Ramos (cell line): ENCODE data around the gene CXorf49B.
"Not testable (repeated sequence)": the region's sequence is repeated elsewhere in the genome, so short reads cannot be mapped to it uniquely, and the experiment has no call there.

Source experiments
- in situ Hi-C: fragments of 300-500 bp; cut with MboI; formaldehyde crosslinking; loops from one replicate; pipeline ENCODE4 v1.14.3; 2022; ENCODE audit warnings: low sequenced_read_pairs; ENCODE audit not compliant: unreplicated experiment

Gene CXorf49B

DNA sequence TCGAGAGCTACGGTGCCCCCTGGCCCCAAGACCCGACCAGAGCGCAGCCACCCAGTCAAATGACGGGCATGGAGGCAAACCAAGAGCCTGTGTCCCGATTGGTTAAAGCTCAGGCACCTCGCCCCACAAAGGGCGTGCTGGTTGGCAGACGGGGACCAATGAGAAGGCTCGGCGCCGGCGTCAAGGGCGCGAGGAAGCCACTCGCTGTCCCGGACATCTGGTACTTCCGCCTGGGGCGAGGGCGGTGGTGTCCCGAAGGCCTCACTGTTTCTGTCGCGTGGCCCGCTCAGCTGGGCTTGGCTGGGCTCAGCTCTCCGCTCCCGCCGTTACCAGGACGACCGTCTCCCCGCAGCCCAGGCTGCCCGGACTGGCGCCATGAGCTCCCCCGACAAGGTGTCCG is at the start of gene CXorf49B:
Gene CXorf49B (plus strand): TSS at position 301 of the 400 bp plus-strand sequence. CDS start 75 bp downstream, at position 376.
- in situ Hi-C loops, result not testable (repeated sequence)

DNA sequence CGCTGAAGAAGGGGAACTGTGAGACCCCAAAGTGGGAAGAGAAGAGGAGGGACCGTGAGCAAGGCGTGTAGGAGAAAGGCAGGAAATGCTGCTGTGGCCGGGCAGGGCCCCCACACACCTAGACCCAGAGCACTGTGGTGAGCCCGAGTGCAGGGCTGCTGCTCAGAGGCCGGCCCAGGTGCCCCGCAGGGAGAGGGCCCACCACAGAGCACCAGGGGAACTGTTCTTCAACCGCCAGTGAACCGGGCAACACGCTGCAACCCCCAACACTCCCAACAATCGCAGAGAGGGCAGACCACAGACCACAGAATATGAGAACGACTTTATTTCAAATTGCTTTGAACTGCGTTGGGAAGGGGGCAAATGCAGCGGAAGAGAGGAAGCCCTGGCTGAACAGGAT is 49.1 kb upstream of the CXorf49B start:
- in situ Hi-C loops, result not testable (repeated sequence)

GRCh38 chrX:71715551-71715950 is 47.6 kb upstream of the CXorf49B start:
- in situ Hi-C loops, result not testable (repeated sequence)

DNA sequence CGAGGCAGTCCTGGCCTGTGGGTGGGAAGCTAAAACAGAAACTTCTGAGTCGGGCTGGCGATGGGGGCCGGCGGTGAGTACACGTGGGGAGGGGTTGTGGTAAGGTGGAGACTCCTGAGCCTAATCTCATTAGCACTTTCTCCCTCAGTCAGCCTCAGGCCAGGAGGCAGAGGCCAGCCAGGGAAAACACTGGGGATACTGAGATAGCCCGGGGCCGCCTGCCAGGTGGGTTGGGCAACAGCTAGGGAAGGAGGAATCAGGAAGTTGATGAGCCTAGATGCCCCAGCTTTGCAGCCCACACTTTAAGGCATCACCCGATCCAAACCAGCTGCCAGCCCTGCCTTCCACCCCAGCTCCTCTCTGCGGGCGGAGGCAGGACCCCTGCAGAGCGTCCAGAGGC is 46.8 kb upstream of the CXorf49B start:
- in situ Hi-C loops, result not testable (repeated sequence)

- in situ Hi-C loops, result not testable (repeated sequence)
Observed at GRCh38 chrX:71718185-71718584, 45.0 kb upstream of the CXorf49B start, which contains the start of gene CXorf49. Gene CXorf49 (minus strand): TSS chrX:71718285. CDS start chrX:71718151, 134 bp downstream.

DNA sequence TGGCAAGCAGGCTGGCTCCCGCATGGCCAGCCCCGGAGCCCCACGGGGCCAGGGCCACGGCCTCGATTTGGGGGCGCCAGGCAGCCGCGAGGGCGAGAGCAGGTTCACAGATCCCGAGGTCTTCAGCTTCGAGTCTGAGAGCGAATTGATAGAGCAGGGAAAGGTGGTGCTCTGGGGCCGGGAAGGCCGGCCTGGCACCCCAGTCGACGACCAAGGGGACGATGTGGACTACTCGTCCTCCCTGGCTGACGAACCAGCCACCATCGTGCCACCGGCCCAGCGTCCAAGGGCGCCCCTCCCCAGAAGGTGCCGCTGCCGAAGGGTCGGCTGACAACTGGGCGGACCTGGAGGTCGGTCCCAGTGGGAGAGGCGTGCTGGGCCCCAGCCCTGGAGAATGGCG is 44.0 kb upstream of the CXorf49B start:
- in situ Hi-C loops, result not testable (repeated sequence)

GRCh38 chrX:71720289-71720886 is 42.8 kb upstream of the CXorf49B start:
- in situ Hi-C loops, result not testable (repeated sequence)

DNA sequence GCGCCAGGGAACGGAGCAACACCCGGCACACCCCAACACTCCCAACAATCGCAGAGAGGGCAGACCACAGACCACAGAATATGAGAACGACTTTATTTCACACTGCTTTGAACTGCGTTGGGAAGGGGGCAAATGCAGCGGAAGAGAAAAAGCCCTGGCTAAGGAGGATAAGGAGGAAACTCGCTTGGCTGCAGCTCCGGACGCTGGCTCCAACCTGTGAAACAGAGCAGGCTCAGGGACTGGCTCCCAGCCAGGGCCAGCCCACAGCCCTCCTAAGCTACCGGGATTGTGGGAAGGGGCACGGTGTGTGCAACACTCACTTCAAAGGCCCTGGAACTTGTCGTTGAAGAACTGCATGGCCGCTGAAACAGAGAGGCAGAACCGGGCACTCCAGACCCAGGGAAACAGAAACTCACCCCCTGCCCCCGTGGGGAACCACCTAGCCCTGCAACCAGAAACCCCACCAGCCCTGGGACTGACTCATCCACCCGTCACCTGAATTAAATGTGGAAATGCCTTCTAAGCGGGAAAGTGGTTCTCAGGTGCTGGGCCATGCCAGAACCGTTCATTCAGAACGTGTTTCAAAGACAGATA is 2.4 kb upstream of the CXorf49B start:
- in situ Hi-C loops, result not testable (repeated sequence)

DNA sequence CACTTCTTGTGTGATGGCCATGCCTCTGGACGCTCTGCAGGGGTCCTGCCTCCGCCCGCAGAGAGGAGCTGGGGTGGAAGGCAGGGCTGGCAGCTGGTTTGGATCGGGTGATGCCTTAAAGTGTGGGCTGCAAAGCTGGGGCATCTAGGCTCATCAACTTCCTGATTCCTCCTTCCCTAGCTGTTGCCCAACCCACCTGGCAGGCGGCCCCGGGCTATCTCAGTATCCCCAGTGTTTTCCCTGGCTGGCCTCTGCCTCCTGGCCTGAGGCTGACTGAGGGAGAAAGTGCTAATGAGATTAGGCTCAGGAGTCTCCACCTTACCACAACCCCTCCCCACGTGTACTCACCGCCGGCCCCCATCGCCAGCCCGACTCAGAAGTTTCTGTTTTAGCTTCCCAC is 1.7 kb downstream of the CXorf49B start:
- in situ Hi-C loops, result not testable (repeated sequence)

DNA sequence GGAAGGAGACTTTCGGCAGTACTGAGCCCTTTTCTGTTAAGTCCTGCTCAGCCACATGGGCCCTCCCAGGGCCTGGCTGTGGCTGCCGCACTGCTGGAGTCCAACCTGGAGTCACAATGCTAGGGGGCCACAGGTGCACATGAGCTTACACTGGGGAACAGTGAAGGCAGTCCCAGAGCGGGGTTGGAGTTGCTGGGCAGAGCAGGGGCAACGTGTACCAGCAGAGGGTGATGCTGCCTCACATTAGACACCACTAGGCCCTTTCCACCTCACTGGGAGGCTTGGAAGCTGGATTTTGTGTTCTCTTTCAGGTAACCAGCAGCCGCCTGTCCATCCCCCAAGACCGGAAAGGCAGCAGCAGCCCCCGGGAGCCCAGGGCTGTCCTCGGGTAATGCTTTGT is 2.5 kb downstream of the CXorf49B start:
- in situ Hi-C loops, result not testable (repeated sequence)

DNA sequence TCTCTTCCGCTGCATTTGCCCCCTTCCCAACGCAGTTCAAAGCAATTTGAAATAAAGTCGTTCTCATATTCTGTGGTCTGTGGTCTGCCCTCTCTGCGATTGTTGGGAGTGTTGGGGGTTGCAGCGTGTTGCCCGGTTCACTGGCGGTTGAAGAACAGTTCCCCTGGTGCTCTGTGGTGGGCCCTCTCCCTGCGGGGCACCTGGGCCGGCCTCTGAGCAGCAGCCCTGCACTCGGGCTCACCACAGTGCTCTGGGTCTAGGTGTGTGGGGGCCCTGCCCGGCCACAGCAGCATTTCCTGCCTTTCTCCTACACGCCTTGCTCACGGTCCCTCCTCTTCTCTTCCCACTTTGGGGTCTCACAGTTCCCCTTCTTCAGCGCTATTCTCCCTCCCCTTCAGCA is 4.0 kb downstream of the CXorf49B start:
- in situ Hi-C loops, result not testable (repeated sequence)

DNA sequence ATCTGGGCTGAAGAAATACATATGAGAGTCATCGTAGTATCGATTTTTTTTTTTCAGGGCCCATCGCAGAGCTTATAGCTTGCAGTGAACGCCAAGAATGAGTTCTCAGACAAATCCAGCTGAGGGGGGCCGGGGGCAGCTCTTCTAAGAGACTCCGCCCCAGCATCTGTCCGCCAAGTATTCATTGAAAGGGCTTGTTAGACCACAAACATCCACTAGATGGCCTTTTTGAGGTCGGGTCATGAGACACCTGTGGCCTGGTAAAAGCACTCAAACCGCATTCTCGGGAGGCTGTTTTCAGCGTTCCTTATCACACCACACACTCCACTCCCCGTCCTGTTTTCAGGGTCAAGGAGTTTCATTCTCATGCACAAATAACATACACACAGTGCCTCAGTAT is 15.2 kb downstream of the CXorf49B start:
- in situ Hi-C loops, result not testable (repeated sequence)

DNA sequence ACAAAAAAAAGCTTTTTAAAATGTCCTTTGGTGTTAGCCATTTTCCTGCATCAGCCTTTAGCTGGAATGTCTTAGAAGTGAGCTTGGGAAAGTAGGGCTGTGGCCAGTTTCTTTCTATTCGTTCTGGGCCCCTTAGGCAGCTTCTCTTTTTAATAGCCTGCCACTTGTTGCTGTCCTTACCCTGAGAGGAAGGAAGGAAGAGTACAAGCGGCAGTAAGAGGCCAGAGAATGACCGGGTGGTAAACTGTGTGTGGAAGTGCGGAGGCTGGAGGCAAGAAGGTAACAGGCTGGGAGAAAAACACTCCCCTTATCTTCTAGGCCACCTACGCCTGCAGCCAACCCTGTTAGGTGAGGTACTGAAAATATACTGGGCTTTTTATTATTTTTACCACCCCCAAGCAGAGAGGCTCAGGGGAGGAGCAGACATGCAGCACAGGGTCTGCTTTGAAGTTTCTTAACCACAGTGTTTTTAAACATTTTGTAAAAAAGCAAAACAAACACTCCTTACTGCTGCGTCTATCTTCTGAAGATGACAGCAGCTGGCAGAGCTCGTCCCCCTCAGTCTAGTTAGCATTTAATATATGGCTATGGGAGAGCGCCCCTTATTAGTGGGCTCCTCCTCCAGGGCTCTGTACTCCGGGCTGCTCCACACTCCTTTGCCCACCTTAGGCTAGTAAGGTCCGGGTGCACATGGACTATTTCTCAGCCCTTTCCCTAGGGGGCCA is 19.2 kb downstream of the CXorf49B start:
- in situ Hi-C loops, result not testable (repeated sequence)

DNA sequence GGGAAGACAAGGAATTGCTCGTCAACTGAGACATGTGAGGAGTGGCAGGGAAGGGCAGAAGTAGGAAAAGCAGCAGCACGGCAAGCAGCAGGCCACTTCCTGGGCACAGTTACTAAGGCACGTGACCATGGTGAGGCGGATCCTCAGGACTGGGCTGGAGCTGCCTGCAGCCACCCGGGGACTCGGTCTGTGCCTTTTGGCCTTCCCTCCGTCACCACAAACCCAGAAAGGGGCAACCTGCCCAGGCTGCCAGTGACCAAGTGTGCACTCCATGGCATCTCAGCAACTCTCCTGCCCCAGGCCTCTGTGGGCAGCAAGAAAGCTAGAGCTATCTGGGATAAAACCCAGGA is 19.8 kb downstream of the CXorf49B start:
- in situ Hi-C loops, result not testable (repeated sequence)

DNA sequence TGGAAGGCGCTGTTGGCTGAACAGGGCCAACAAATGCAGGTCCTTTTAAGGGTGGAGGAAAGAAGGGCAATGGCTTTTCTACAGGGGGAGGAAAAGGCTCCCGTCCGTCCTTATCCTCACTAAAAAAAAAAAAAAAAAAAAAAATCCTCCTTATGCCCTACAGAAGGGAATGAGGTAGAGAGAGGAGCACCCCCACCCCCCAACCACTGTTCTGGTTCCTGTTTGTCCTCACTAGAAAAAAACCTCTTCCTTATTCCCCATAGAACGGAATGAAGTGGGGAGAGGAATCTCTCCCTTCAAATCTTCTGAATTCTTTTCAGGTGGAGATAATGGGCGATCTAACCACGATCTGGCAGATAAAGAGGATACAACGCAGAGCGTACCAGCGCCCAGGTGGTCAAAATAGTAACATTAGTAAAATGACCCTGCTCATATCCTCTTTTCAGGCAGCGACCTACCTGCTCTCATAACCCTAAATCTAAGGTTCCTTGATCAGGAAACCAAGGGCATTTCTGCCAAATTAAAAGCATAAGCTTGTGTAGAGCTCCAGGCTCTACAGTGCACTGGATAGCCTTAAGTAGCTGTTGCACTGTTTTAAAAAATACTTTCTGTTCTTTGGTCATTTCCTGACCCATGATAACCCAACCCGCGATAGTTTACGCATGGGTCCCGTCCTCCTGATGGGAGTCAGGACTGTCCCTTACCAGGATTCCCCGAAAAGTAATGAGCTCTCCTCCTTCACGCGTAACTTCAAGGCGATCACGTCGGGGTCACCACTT is 20.6 kb downstream of the CXorf49B start:
- in situ Hi-C loops, result not testable (repeated sequence)

GRCh38 chrX:71784348-71784983 is 21.3 kb downstream of the CXorf49B start:
- in situ Hi-C loops, result not testable (repeated sequence)

DNA sequence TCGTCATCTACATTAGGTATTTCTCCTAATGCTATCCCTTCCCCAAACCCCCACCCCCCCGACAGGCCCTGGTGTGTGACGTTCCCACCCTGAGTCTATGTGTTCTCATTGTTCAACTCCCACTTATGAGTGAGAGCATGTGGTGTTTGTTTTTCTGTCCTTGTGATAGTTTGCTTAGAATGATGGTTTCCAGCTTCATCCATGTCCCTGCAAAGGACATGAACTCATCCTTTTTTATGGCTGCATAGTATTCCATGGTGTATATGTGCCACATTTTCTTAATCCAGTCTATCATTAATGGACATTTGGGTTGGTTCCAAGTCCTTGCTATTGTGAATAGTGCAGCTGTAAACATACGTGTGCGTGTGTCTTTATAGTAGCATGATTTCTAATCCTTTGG is 43.3 kb downstream of the CXorf49B start:
- in situ Hi-C loops, result not testable (repeated sequence)

GRCh38 chrX:71809886-71810285 is 46.7 kb downstream of the CXorf49B start:
- in situ Hi-C loops, result no loop called here

DNA sequence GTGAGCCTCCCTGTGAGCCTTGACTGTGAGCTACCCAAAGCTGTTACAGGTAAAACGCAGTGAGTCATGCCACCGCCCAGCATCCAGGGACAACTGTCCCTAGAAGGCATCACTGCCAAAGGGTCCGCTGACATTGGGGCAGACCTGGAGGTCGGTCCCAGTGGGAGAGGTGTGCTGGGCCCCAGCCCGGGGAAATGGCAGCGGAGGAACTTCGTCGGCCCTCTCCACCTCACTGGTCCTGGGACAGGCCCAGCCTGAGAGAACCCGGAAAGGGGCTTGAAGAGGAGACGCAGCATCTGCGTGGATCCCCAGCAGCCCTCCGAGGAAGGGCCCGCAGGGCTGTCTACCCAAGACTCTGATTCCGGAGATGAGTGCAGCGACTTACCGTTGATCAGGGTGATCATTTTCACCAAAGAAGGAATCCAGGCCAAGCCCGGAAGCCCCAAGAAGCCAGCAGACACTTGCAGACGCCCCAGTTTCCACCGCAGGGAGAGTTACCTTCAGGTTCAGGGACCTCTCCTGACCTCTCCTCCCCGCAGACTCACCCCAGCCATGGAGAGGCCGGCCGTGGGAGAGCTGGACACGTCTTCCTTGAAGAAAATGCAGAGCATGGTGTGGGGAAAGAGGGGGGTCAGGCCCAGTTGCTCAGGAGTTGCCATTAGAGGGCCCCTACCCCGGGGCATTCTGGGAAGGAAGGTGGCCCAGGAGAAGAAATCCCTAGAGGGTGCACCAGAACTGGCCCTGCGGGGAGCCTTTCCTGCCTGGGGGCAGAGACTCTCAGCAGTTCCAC is 51.2 kb downstream of the CXorf49B start:
- in situ Hi-C loops, result no loop called here
